NCI-H524 treated with DMSO at 0.1 percent for 48 hours (cell line): ENCODE results near the gene SPAST.
"Not testable (repeated sequence)": the region's sequence is repeated elsewhere in the genome, so short reads cannot be mapped to it uniquely, and the experiment has no call there.

Experiments used
- DNase-seq: peaks from one replicate; lab custom pipeline; 2025; lab: John Stamatoyannopoulos, UW

Gene SPAST

GRCh38 chr2:32128636-32129035 is 65.3 kb downstream of the SPAST start:
- no peak for DNase-seq

- DNase-seq, result no peak
Measured at GRCh38 chr2:32129086-32129485, 65.7 kb downstream of the SPAST start.

- no peak for DNase-seq
Measured at GRCh38 chr2:32135409-32135808, 72.1 kb downstream of the SPAST start.

GRCh38 chr2:32136097-32136496 is 72.7 kb downstream of the SPAST start:
- DNase-seq, result no peak

GRCh38 chr2:32151544-32151943 is 88.2 kb downstream of the SPAST start:
- not testable (repeated sequence) for DNase-seq

- no peak for DNase-seq
Measured at GRCh38 chr2:32159678-32160077, 96.3 kb downstream of the SPAST start.

GRCh38 chr2:32161296-32161695 is 97.9 kb downstream of the SPAST start:
- DNase-seq, result no peak

- DNase-seq, result not testable (repeated sequence)
Measured at GRCh38 chr2:32164254-32164653, 100.9 kb downstream of the SPAST start.

GRCh38 chr2:32165027-32165347 is 101.6 kb downstream of the SPAST start:
- not testable (repeated sequence) for DNase-seq

- DNase-seq, result no peak
Measured at GRCh38 chr2:32166115-32166574, 102.8 kb downstream of the SPAST start.

- peak; percentile 65 for DNase-seq
Measured at GRCh38 chr2:32168513-32168912, 105.2 kb downstream of the SPAST start.

GRCh38 chr2:32172870-32173269 is 109.5 kb downstream of the SPAST start:
- DNase-seq, result no peak

- DNase-seq, result no peak
Measured at GRCh38 chr2:32182667-32183066, 119.3 kb downstream of the SPAST start.

- no peak for DNase-seq
Measured at GRCh38 chr2:32189011-32189410, 125.7 kb downstream of the SPAST start.

GRCh38 chr2:32192418-32192817 is 129.1 kb downstream of the SPAST start:
- DNase-seq, result no peak

GRCh38 chr2:32200814-32201213 is 137.5 kb downstream of the SPAST start:
- no peak for DNase-seq

- not testable (repeated sequence) for DNase-seq
Measured at GRCh38 chr2:32203428-32203827, 140.1 kb downstream of the SPAST start.
